ENCODE data around the gene SLC46A2. TPM values are rescaled to one million over a fixed set of nuclear protein-coding genes. Genes with fewer than 3 reads are reported as not detected.

SLC46A2 gene
- total RNA-seq, 1 donor from 2014 or later: not detected

- no peak for DNase-seq (ENCODE audit: extremely low spot score in 2 of 2)
- TF ChIP-seq POLR2AphosphoS5 (IDR thresholded peaks at IDR 0.05; ENCODE audit: insufficient read depth in 1 of 2, low read depth in 1 of 2) (no peak), CTCF (IDR thresholded peaks at IDR 0.05) (no peak), POLR2A (IDR thresholded peaks at IDR 0.05) (no peak)
- Histone ChIP-seq H3K9me3 (no peaks in the 10 kb centered on the region), H3K27ac (no peak overlapping the region), H3K36me3 (peaks cover 0 to 8% of the 10 kb centered on the region in 2 donors), H3K27me3 (no peaks in the 10 kb centered on the region), H3K4me3 (no peak overlapping the region), H3K4me1 (no peaks in the 10 kb centered on the region)
- intact Hi-C loops (cut with DNase I): no loop called here
These were observed 18.7 kb downstream of the SLC46A2 start for GRCh38 chr9:112872019-112872418.

GRCh38 chr9:112870556-112870955 lies 20.1 kb downstream of the SLC46A2 start:
- intact Hi-C loops (cut with DNase I): no loop called here
- H3K4me1 ChIP-seq: no peaks in the 10 kb centered on the region
- TF ChIP-seq CTCF (IDR thresholded peaks at IDR 0.05) (no peak), POLR2AphosphoS5 (IDR thresholded peaks at IDR 0.05; ENCODE audit: insufficient read depth in 1 of 2, low read depth in 1 of 2) (no peak), POLR2A (IDR thresholded peaks at IDR 0.05) (no peak)
- no peaks in the 10 kb centered on the region for H3K9me3 ChIP-seq
- H3K4me3 ChIP-seq: no peak overlapping the region
- peaks cover 0 to 8% of the 10 kb centered on the region in 2 donors for H3K36me3 ChIP-seq
- no peak for DNase-seq (ENCODE audit: extremely low spot score in 2 of 2)
- no peaks in the 10 kb centered on the region for H3K27me3 ChIP-seq
- no peak overlapping the region for H3K27ac ChIP-seq

- TF ChIP-seq CTCF (IDR thresholded peaks at IDR 0.05) (no peak), POLR2AphosphoS5 (IDR thresholded peaks at IDR 0.05; ENCODE audit: insufficient read depth in 1 of 2, low read depth in 1 of 2) (no peak), POLR2A (IDR thresholded peaks at IDR 0.05) (no peak)
- Histone ChIP-seq H3K36me3 (peaks cover 0 to 8% of the 10 kb centered on the region in 2 donors), H3K27me3 (no peaks in the 10 kb centered on the region), H3K9me3 (no peaks in the 10 kb centered on the region), H3K27ac (no peak overlapping the region), H3K4me3 (no peak overlapping the region), H3K4me1 (no peaks in the 10 kb centered on the region)
- intact Hi-C loops (cut with DNase I): no loop called here
- DNase-seq (ENCODE audit: extremely low spot score in 2 of 2): no peak
These were observed 20.8 kb downstream of the SLC46A2 start for GRCh38 chr9:112869917-112870316.

GRCh38 chr9:112869041-112869529 lies 21.6 kb downstream of the SLC46A2 start:
- Histone ChIP-seq H3K36me3 (peaks cover 0 to 8% of the 10 kb centered on the region in 2 donors), H3K9me3 (no peaks in the 10 kb centered on the region), H3K4me1 (no peaks in the 10 kb centered on the region), H3K27ac (no peak overlapping the region), H3K4me3 (no peak overlapping the region), H3K27me3 (no peaks in the 10 kb centered on the region)
- no peak for DNase-seq (ENCODE audit: extremely low spot score in 2 of 2)
- no peak for TF ChIP-seq POLR2A (IDR thresholded peaks at IDR 0.05)
- no peak for TF ChIP-seq POLR2AphosphoS5 (IDR thresholded peaks at IDR 0.05; ENCODE audit: insufficient read depth in 1 of 2, low read depth in 1 of 2)
- TF ChIP-seq CTCF (IDR thresholded peaks at IDR 0.05): no peak
- intact Hi-C loops (cut with DNase I): no loop called here

GRCh38 chr9:112868461-112868860 lies 22.2 kb downstream of the SLC46A2 start:
- Histone ChIP-seq H3K4me1 (peaks cover 6% of the 10 kb centered on the region), H3K9me3 (no peaks in the 10 kb centered on the region), H3K4me3 (no peak overlapping the region), H3K27me3 (no peaks in the 10 kb centered on the region), H3K36me3 (peaks cover 0 to 8% of the 10 kb centered on the region in 2 donors), H3K27ac (no peak overlapping the region)
- intact Hi-C loops (cut with DNase I): no loop called here
- no peak for DNase-seq (ENCODE audit: extremely low spot score in 2 of 2)
- TF ChIP-seq POLR2AphosphoS5 (IDR thresholded peaks at IDR 0.05; ENCODE audit: insufficient read depth in 1 of 2, low read depth in 1 of 2) (no peak), CTCF (IDR thresholded peaks at IDR 0.05) (no peak), POLR2A (IDR thresholded peaks at IDR 0.05) (no peak)
